ENCODE results near the gene SMLR1.

SMLR1 gene

DNA sequence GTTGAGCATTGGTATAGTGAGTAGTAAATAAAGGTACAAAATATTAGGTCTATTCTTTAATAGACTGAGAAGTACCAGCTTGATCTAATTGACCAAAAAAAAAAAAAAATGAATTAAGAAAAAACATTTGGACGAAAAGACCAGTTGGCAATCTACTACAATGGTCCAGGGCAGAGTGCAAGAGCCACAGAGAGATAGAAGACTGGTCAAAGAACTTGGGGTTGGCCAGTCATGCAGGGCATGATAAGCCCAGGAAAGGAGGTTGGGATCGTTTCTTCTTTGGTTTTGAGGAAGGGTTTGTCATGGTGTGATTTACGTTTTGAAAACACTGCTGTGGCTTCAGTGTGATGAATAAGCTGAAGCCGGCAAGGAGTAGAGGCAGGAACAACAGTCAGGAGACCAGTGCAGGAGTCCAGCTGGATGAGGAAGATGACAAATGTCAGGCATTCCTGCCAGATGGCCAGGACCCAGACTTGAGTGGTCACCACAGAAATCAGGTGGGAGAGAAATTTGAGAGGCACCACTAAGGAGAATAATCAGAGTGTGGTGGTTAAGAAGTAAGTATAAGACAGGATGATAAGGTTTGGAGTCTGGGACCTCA, 14.0 kb downstream of the SMLR1 start:
- TF ChIP-seq, protein P1, sequence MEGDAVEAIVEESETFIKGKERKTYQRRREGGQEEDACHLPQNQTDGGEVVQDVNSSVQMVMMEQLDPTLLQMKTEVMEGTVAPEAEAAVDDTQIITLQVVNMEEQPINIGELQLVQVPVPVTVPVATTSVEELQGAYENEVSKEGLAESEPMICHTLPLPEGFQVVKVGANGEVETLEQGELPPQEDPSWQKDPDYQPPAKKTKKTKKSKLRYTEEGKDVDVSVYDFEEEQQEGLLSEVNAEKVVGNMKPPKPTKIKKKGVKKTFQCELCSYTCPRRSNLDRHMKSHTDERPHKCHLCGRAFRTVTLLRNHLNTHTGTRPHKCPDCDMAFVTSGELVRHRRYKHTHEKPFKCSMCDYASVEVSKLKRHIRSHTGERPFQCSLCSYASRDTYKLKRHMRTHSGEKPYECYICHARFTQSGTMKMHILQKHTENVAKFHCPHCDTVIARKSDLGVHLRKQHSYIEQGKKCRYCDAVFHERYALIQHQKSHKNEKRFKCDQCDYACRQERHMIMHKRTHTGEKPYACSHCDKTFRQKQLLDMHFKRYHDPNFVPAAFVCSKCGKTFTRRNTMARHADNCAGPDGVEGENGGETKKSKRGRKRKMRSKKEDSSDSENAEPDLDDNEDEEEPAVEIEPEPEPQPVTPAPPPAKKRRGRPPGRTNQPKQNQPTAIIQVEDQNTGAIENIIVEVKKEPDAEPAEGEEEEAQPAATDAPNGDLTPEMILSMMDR (conservative IDR thresholded peaks at IDR 0.05; ENCODE audit: low read depth), result no peak
- POLR2A ChIA-PET (ENCODE audit: low non-redundant PET), result no interaction called here
- DNase-seq (ENCODE audit: low spot score), result no peak
- CTCF ChIA-PET, result no interaction called here
- H3K27ac ChIP-seq, result no peak overlapping the region

DNA sequence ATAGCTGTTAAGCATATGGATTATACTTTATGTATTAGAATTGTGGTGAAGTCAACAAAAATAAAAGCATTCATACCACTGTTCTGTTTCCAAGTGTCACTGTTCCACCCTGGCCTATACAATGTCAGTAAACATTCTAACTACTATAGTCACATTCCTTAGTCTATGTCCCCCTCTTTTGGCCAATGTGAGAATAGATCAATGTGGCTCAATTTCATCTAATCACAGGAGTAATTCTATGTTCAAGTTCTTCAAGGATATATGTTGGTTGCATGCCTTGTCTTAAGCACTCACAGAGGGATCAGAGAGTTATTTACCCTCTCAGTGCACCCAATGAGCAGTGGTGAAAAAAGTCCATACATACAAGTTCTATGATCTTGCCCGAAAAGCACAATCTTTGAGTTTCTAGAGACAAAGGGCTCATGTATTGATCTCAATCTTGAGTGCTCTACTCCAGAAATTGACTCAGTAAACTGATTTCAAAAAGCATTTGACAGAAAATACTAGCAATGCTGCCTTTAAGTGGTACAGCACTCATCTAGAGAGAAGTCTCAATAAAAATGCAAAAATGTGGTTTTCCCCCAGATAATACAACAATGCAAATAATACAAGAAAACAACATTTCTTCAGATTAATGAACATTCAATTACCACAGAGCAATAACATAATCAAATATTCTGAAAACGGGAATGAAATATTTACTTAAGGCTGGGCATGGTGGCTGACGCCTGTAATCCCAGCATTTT, 16.5 kb downstream of the SMLR1 start:
- TF ChIP-seq, protein P1 (conservative IDR thresholded peaks at IDR 0.05; ENCODE audit: low read depth), result 0 out of 2 replicates have a peak, but pooled peaks have one; percentile 11
- peak; percentile 27 for DNase-seq (ENCODE audit: low spot score)
- H3K27ac ChIP-seq, result no peak overlapping the region
- POLR2A ChIA-PET (ENCODE audit: low non-redundant PET), result no interaction called here
- CTCF ChIA-PET, result interaction anchor here (0.6 to 1.2 kb wide), 2 partner anchors 512 to 522 kb away, joined by 3 to 6 read pairs; no protein-coding TSS in a partner anchor

DNA sequence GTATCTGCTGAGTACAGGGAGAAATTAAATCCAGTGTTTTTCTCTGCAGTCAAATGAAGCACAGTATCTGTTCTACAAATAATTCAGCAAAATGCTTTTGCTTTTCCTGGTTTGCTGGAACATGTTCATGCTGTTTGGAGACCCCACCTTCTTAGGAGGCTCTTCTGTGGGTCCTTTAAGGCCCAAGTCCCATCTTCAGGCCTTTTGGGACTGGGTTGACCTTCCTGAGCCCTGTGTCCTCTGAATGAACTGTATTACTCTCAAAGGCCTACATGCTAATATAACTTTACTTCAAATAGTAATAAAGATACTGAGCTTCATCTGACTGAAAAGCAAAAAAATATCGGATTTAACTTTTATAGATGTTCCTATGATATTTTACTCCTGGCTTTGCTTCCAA, 19.3 kb downstream of the SMLR1 start:
- ChIA-PET POLR2A (ENCODE audit: low non-redundant PET) (no interaction called here), CTCF (interaction anchor here (0.6 kb wide), 2 partner anchors 10 to 31 kb away, joined by 3 read pairs; no protein-coding TSS in a partner anchor)
- no peak for DNase-seq (ENCODE audit: low spot score)

DNA sequence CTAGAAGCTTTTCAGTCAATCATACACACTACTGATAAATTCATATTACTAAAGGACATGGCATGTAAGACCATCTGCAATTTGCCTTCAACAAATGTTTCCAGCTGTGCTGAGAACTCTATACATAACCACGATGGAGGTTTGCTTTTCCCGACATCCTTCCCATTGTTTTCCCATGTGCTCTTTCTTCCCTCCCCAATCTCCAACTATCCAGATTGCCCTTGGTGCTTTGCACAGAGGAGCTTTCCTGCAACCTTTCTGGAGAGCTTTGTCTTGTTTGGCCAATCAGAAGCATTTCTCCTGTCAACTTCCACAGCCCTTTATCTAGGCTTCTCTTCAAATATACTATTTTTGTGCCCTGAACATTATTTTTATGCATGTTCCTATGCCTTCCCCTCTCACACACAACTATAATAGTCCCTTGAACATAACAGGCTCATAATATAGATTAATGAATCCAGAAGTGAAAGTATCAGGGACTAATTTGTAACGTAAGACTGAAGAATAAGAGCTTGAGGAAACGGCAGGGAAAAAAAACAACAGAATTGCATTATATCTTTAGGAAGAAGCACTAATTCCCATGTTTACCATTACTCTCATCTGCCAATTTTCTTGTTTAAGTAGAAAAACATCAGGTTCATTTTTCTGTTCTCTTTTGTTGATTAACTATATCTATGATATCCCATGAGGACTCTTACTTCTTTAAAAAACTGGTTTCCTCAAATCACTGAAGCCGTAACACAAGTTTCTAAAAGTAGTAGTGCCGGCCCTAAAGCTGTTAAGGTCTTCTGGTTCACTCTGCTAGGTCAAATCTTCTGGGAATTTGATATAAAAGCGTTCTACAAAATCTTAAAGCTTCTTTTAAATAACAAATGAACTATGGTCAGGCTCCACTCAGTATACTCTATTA, 20.1 kb downstream of the SMLR1 start:
- H3K27ac ChIP-seq, result no peak overlapping the region
- CTCF ChIA-PET, result no interaction called here
- no peak for DNase-seq (ENCODE audit: low spot score)
- POLR2A ChIA-PET (ENCODE audit: low non-redundant PET), result no interaction called here
- TF ChIP-seq, protein P1 (conservative IDR thresholded peaks at IDR 0.05; ENCODE audit: low read depth), result no peak

More for the DNA sequence above, 19.3 kb downstream of the SMLR1 start:
- TF ChIP-seq, protein P1 (conservative IDR thresholded peaks at IDR 0.05; ENCODE audit: low read depth), result no peak
- H3K27ac ChIP-seq, result no peak overlapping the region

DNA sequence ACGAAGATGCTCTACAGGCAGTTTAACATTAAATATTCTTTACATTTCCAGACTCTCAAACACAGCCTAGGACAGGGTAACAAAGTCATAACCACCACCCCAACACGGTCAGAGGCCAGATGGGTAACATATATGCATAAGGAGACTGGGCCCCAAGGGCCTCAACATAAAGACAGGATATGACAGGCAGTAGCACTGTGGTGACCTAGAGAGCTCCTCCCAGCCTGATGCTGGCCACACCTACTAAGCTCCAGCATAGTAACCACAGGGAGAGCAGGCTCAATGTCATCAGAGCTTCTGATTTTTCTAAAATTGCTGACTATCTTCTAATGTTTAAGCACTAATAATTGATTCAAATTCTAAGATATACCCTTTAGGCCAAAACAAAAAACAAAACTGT, 21.7 kb downstream of the SMLR1 start:
- H3K27ac ChIP-seq, result no peak overlapping the region
- ChIA-PET POLR2A (ENCODE audit: low non-redundant PET) (no interaction called here), CTCF (interaction anchor here (0.8 kb wide), 1 partner anchor 44 kb away, joined by 3 read pairs; no protein-coding TSS in a partner anchor)

More for the DNA sequence above, 21.7 kb downstream of the SMLR1 start:
- TF ChIP-seq, protein P1 (conservative IDR thresholded peaks at IDR 0.05; ENCODE audit: low read depth), result no peak
- no peak for DNase-seq (ENCODE audit: low spot score)

All from RWPE1 (cell line).